ENCODE measurements around the gene RBM43.

The RBM43 gene

GRCh38 chr2:151228847-151229512 lies 32.7 kb downstream of the RBM43 start (continued):
- TF ChIP-seq YY1 (tag by site-specific recombination; IDR thresholded peaks at IDR 0.05): no peak
- TF ChIP-seq ZXDB (tag by site-specific recombination; IDR thresholded peaks at IDR 0.05): no peak

- POLR2A ChIA-PET: no interaction called here
Measured at GRCh38 chr2:151217343-151217742, 44.3 kb downstream of the RBM43 start.

More at GRCh38 chr2:151217343-151217742, 44.3 kb downstream of the RBM43 start:
- H3K36me3 ChIP-seq (ENCODE audit: control insufficient read depth in 2 of 2, insufficient read depth in 1 of 2, low read length in 2 of 2): no peaks in the 10 kb centered on the region
- CTCF ChIA-PET: interaction anchor here (1.7 kb wide), 1 partner anchor 22 kb away, joined by 5 read pairs; no protein-coding TSS in a partner anchor
- no peak overlapping the region for H3K27ac ChIP-seq (ENCODE audit: extremely low read depth, low read depth, low read length)
- H3K4me1 ChIP-seq (ENCODE audit: control insufficient read depth, insufficient read depth, low read length): no peaks in the 10 kb centered on the region
- no peak for TF ChIP-seq ZSCAN23 (tag by site-specific recombination; IDR thresholded peaks at IDR 0.05)
- no peak for TF ChIP-seq BCL11A (tag by site-specific recombination; IDR thresholded peaks at IDR 0.05; ENCODE audit: low read depth)
- TF ChIP-seq AEBP2 (tag by site-specific recombination; IDR thresholded peaks at IDR 0.05; ENCODE audit: borderline replicate concordance): no peak
- no peak for TF ChIP-seq ZNF146 (tag by site-specific recombination; IDR thresholded peaks at IDR 0.05)
- TF ChIP-seq ZNF473 (tag by site-specific recombination; IDR thresholded peaks at IDR 0.05): no peak
- TF ChIP-seq OVOL3 (tag by site-specific recombination; IDR thresholded peaks at IDR 0.05): no peak
- TF ChIP-seq HOXA7 (CRISPR knock-in tag; IDR thresholded peaks at IDR 0.05; ENCODE audit: borderline replicate concordance): no peak
- no peak for TF ChIP-seq REST (tag by site-specific recombination; IDR thresholded peaks at IDR 0.05)
- no peak for TF ChIP-seq PBX3 (CRISPR knock-in tag; IDR thresholded peaks at IDR 0.05)
- no peak for TF ChIP-seq KLF17 (tag by site-specific recombination; IDR thresholded peaks at IDR 0.05)
- no peak for TF ChIP-seq WT1 (tag by site-specific recombination; IDR thresholded peaks at IDR 0.05)
- no peak for TF ChIP-seq REPIN1 (tag by site-specific recombination; IDR thresholded peaks at IDR 0.05; ENCODE audit: low read depth)
- no peak for TF ChIP-seq ZXDB (tag by site-specific recombination; IDR thresholded peaks at IDR 0.05)
- H3K9me3 ChIP-seq (ENCODE audit: control insufficient read depth, insufficient read depth, low read depth, low read length): no peaks in the 10 kb centered on the region
- no peak overlapping the region for H3K4me3 ChIP-seq (ENCODE audit: low read depth, low read length)

Measured in HEK293 (cell line).